GM18526 (cell line): ENCODE data around the gene MTHFD1.

Source experiments
- POLR2A ChIP-seq: IDR thresholded peaks from 3 replicates; pipeline ENCODE4 v1.6.1; 2011; ENCODE audit not compliant: insufficient read length; ENCODE audit errors: extremely low read depth

MTHFD1 gene

DNA sequence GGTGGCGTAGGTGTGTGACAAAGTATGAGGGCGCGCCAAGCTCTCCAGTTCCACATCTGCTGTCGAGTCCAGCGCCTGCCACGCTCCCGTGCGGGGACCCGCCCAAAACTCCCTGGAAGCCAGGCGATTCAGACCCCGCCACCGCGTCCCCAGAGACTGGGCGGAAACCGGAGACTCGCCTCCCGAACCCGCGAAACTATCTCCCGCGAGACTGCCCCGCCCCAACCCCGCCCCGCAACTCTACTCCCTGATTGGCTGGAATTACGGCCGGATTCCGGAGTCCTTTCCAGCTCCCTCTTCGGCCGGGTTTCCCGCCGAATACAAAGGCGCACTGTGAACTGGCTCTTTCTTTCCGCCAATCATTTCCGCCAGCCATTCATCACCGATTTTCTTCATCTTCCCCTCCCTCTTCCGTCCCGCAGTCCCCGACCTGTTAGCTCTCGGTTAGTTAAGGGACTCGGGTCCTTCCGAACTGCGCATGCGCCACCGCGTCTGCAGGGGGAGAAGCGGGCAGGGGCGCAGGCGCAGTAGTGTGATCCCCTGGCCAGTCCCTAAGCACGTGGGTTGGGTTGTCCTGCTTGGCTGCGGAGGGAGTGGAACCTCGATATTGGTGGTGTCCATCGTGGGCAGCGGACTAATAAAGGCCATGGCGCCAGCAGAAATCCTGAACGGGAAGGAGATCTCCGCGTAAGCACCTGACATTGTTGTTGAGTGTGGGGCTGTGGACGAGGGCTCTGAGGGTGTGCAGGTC is at the start of gene MTHFD1:
MTHFD1 (plus strand) TSS at position 572 of the 751 bp plus-strand sequence; CDS start at position 647, 75 bp downstream.
- peak; percentile 81 for TF ChIP-seq POLR2A

DNA sequence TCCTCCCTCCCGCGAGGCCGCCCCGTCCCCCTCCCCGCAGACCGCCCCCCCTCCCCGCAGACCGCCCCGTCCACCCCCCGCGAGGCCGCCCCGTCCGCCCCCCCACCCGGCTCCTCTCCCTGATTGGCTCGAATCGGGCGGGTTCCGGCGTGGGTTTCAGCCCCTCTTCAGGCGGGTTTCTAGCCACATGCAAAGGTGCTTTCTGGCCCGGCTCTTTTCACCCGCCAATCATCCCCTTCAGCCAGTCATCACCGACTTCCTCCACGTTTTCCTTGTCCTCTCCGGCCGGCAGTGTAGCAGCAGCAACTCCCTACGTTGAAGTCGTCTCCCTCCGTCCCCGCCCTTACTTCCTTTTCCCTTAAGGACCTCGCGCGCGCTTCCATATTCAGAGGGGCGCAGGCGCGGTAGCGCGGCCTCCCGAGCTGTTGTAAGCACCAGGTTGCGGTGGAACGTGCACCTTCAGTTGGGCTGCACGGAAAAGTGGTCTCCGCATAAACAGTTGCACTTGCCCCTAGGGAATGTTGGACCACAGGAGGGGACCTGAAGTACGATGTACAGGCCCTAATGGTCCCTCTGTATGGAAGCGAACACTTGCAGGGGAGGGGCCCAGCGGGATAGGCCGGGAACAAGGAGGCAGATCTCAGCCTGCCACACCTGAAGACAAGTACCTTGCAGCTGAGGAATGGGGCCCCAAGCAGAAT is 49.4 kb upstream of the MTHFD1 start:
- peak; percentile 85 for TF ChIP-seq POLR2A

DNA sequence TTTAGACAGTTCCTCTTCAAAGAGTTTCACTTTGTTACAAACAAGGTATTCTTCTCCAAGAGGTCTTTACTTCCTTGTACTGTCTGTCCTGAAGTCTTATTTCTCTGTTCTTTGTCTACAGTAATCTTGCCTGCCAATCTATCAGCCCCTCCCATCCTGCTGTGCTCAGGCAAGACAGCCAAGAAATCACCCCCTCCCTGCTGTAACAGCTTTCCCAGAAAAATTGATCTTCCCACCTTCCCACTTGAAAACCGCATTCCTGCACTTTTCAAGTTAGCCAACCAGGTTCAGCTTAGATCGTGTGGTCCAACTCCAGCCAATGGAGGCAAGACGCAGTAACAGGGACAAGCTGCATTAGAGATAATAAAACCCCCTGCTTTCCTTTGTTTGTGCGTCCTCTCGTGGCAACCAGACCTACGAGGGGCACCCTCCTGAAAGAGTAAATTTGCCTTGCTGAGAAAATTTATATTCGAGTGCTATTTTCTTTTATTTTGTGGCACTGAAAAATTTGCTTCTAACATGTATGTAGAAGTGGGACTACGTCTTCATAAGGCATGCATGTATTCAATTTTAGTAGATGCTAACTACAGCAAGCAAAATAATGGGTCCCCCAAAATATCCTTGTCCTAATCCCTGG is 47.5 kb upstream of the MTHFD1 start:
- no peak for TF ChIP-seq POLR2A

DNA sequence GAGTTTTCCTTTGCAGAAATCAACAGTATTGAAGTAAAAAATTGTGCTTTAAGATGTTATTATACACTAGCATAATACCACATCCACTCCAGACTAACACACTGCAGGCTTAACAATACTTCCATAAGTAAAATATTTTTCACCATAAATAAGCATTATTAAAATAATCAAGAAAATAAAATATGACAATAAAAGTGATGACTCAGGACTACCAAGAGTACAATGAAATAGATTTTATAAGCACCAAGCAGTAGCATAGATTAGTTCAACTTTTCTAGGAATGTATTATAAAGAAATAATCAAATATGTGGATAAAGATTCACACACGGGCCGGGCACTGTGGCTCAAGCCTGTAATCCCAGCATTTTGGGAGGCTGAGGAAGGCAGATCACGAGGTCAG is 40.4 kb upstream of the MTHFD1 start:
- no peak for TF ChIP-seq POLR2A

DNA sequence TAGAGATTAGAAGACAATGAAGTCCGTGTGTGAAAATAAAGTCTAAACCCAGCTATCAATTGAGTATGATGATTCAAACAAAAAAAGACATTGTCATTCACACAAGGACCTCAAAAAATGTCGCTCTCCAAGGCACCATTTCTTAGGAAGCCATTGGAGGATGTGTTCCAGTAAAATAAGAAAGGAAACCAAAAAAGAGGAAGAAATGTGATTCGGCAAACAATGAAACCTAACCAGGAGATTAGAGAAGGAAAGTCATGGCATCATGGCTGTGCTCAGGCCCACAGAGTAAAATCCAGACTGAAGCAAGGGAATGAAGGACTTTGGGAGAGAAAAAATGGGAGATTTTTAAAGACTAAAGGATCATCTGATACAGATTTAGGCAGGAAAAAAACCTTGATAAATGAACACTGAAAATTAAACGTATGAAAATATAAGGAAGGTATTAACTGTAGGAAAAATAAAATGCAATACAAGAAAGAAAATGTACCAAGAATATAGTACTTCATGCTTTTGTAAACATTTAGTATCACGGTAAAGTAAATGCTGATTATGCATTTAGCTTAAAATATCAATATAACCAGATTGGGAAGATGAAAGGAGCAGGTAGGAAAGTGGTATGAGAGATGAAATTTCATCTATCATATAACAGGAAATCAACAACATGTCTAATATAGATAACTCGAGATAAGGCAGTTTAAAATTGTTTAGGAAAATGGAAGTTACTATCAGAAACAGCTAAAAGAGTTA is 38.2 kb upstream of the MTHFD1 start:
- TF ChIP-seq POLR2A: no peak

DNA sequence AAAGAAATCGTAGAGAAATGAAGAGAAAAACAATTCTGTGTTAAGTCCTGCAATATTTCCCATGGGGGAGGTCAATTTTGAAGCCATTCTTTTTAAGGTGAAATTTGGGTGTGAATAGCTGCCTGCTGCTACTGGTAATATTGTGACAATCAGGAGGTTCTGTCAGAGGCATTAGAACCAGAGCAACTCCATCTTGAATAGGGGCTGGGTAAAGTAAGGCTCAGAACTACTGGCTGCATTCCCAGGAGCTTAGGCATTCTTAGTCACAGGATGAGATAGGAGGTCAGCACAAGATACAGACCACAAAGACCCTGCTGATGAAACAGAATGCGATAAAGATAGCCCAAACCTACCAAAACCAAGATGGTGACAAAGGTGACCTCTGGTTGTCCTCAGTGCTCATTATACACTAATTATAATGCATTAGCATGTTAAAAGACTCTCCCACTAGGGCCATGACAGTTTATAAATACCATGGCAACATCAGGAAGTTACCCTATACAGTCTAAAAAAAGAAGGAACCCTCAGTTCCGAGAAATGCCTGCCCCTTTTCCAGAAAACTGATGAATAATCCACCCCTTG is 24.8 kb upstream of the MTHFD1 start:
- no peak for TF ChIP-seq POLR2A

DNA sequence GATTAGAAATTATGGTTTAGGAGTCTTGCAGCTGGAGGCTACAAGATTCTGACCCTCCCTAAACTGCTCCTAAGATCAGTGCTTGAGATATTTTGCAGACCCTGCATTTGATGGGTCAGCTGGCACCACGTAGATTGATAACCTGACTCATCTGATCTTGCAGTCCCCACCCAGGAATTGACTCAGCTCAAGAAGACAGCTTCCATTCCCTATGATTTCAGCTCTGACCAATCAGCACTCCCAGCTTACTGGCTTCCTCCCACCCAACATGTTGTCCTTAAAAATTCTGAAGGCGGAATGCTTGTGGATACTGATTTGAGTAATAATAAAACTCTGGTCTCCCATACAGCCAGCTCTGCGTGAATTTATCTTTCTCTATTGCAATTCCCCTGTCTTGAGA is 23.2 kb upstream of the MTHFD1 start:
- no peak for TF ChIP-seq POLR2A

DNA sequence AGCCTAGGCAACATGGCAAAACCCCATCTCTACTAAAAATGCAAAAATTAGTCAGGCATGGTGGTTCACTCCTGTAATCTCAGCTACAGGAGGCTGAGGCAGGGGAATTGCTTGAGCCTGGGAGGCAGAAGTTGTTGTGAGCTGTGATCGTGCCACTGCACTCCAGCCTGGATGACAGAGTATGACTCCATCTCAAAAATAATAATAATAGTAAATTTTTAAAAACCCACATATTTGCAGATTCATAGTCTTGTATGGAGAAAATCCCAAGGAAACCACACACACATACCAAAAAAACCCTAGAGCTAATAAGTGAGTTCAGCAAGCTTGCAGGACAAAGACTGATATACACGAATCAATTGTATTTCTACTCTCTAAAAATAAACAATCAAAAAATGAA is 19.0 kb upstream of the MTHFD1 start:
- no peak for TF ChIP-seq POLR2A

DNA sequence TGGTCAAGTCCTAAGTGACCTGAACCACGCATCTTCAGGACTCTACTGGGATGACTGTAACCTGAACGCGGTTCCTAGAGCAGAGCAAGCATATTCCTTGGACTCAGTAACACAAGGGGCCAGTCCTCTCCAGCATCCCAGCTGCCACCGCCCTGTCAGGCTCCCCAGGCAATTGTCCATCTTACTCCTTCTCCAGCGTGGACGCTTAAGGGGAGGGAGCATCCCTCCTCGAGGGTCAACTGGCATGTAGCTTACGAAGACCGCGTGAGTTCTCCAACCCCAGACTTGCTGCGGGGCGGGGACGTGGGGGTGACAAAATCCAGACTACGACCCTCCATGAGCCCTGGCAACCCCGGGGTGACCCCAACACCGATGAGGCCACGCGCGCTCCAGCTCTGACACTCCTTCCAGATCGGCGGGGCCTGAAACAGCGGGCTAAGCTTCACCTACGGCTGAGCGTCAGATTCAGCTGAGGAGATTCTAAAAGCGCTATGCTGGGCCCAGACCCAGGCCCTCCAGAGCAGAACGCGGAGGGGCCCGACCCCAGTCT is 846 bp upstream of the MTHFD1 start:
- TF ChIP-seq POLR2A: no peak

DNA sequence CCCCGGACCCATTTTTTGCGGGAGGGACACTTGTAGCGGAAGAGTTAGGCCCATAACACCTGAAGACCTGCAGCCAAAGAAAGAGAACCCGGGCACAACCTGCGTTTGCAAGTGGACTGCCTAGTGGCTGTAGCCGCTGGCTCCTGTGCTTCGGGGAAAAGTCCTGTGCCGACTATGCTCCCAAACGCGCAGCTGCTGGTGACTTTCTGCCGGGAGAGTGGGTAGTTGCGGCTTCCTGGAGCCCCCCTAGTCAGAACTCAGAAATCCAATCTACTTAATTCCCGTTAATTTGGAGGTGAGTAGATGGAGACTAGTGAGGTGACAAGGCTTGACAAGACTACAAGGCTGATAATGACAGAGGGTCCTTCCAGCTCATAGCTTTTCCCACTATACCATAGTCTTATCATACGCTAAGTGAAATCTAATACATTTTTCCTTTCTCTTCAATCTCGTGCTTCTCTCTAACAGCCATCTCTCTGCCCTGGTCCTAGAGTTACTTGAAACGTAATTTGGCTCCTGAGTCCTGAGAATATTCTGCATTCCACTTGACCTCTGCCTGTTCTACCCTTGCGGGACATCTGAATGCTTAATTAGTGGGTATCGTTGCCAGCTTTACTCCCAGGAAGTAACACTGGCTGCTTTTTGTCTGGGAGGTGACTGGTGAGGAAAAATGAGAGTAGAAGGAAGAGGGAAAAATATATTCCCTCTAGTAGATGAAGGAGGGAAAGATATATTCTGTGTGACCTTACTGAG is 556 bp downstream of the MTHFD1 start:
- TF ChIP-seq POLR2A: no peak

DNA sequence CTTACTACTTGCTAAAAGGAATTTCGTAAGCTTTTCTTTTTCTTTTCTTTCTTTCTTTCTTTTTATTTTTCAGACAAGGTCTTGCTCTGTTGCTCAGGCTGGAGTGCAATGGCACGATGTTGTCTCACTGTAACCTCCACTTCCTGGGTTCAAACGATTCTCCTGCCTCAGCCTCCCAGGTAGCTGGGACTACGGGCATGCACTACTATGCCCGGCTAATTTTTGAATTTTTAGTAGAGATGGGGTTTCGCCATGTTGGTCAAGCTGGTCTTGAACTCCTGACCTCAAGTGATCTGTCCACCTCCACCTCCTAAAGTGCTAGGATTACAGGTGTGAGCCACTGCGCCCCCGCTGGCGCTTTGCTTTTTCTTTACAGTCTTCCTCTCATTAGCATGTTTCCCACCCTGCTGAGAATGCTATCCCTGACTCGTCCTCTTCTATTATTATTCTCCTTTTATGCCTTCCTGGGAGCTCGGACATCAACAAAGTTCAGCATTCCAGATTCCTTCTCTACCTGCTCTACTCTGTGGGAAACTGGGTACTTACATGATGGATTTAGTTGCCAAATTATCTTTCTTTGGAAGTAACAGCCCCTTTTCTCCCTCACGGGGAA is 3.1 kb downstream of the MTHFD1 start:
- TF ChIP-seq POLR2A: no peak

DNA sequence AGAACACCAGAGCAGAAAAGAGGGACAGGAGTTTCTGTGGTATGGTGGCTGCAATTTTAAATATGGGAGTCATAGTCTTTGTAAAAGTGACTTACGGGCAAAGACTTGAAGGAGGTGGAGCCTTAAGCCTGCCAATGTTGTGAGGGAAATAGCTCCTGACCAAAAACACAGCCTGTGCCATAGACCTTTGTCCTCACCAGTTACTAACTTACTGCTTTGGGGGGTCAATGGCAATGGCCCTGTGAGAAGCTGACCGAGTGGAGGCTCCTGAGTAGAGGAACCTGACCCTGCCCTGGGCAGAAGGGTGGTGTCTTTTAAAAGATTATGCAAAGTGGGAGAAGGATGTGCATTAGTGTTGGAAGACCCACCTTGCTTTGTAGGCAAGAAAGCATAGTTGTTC is 3.8 kb downstream of the MTHFD1 start:
- TF ChIP-seq POLR2A: no peak

DNA sequence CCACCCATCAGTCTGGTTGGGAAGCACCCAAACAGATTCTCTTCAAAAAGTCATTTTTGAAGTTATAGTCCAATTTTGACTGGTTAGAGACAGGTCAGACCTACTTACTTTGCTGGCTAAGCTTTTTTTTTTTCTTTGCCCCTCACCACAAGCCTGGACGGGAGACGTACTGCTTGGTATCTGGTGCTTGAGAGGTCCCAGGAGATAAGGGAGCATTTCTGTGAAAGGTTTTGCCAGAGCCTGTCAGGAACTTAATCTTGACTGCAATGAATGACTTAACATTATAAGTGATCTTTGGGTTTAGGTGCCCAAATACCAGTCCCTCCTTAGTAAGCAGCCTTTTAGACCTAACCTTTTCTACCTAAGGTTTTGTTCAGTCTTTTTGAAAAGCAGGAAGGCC is 6.3 kb downstream of the MTHFD1 start:
- TF ChIP-seq POLR2A: no peak

DNA sequence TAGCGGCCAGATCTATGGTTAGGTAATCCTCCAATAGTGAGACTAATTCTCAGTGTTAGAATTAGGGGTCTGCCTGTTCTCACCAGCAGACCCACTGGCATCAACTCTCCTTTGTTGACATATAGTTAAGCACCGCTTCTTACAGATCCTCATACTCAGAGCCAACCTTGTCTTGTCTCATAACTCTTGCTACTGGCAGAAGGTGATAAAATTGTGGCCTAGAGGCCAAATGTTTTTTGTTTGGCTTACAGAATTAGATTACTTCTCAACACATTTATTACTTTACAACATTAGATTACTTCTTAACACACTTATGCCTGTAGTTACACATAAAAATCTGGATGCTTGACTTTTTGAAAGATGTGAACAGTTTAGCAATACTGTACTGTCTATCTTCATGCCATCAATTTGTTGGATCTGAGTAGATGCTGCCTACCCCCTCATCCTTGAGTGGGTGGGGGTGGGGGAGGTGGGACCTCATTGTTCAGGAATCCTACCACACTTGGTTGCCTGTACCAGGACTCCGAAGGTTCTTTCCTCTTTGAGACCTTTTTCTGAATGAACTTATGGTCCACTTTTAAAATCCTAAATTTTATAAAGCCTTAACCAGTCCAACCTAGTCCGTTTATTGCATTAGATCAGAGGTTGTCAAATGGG is 7.0 kb downstream of the MTHFD1 start:
- no peak for TF ChIP-seq POLR2A
